VCaP (cell line): ENCODE data around the gene HS3ST6.

Experiments
- H3K27ac ChIP-seq: fragments of 450-650 bp; 2 replicates; pipeline ENCODE4 v1.5.1; 2017
- CTCF ChIP-seq: fragments of 450-650 bp; conservative IDR thresholded peaks from 2 replicates; pipeline ENCODE4 v1.5.1; 2017; ENCODE audit warnings: mild to moderate bottlenecking, moderate library complexity

The HS3ST6 gene

GRCh38 chr16:1917056-1917664 is 1.1 kb downstream of the HS3ST6 start:
- no peak overlapping the region for H3K27ac ChIP-seq
- no peak for TF ChIP-seq CTCF

GRCh38 chr16:1916640-1916990 is 1.6 kb downstream of the HS3ST6 start:
- TF ChIP-seq CTCF, result no peak
- H3K27ac ChIP-seq, result no peak overlapping the region

GRCh38 chr16:1915732-1916639 is 2.2 kb downstream of the HS3ST6 start:
- no peak overlapping the region for H3K27ac ChIP-seq
- TF ChIP-seq CTCF, result no peak

GRCh38 chr16:1914988-1915387 is 3.2 kb downstream of the HS3ST6 start:
- no peak overlapping the region for H3K27ac ChIP-seq
- TF ChIP-seq CTCF, result no peak

GRCh38 chr16:1914084-1914608 is 4.1 kb downstream of the HS3ST6 start:
- TF ChIP-seq CTCF, result no peak
- no peak overlapping the region for H3K27ac ChIP-seq

- H3K27ac ChIP-seq, result no peak overlapping the region
- no peak for TF ChIP-seq CTCF
These were observed 4.7 kb downstream of the HS3ST6 start for GRCh38 chr16:1913327-1914083.

GRCh38 chr16:1912215-1912543 is 6.0 kb downstream of the HS3ST6 start:
- no peak for TF ChIP-seq CTCF

More at GRCh38 chr16:1912215-1912543, 6.0 kb downstream of the HS3ST6 start:
- no peak overlapping the region for H3K27ac ChIP-seq
